T-helper 17 cell (primary cell): Measurements from ENCODE around the gene SNAP29. TPM values are rescaled to one million over a fixed set of nuclear protein-coding genes. Genes with fewer than 3 reads are reported as not detected.
"Not testable (repeated sequence)": the region's sequence is repeated elsewhere in the genome, so short reads cannot be mapped to it uniquely, and the experiment has no call there.

Source experiments
- ATAC-seq: fragments of 150-1000 bp; cut with Tn5 transposase; 2 replicates; pipeline ENCODE4 v1.10.0; 2021; ENCODE audit warnings: mild to moderate bottlenecking, moderate library complexity
- DNase-seq, 3 donors: peaks; one replicate each; pipeline versions ENCODE4 v3.0.0 to v3.0.0-alpha.2; 2020 to 2021
- H3K9me3 ChIP-seq: one replicate; pipeline ENCODE4 v1.7.0; 2013; ENCODE audit warnings: low read length, mild to moderate bottlenecking; ENCODE audit not compliant: control insufficient read depth, poor library complexity, severe bottlenecking
- H3K27ac Mint-ChIP-seq: one replicate; pipeline ENCODE4 v1.8.0; 2022; ENCODE audit warnings: mild to moderate bottlenecking, moderate library complexity, mixed read lengths
- H3K27me3 Mint-ChIP-seq: one replicate; pipeline ENCODE4 v1.8.0; 2022; ENCODE audit warnings: mixed read lengths
- H3K36me3 Mint-ChIP-seq: one replicate; pipeline ENCODE4 v1.8.0; 2022; ENCODE audit warnings: low read depth, mixed read lengths
- H3K4me1 Mint-ChIP-seq: one replicate; pipeline ENCODE4 v1.8.0; 2022; ENCODE audit warnings: mild to moderate bottlenecking, mixed read lengths
- H3K4me3 Mint-ChIP-seq: one replicate; pipeline ENCODE4 v1.8.0; 2022; ENCODE audit warnings: mild to moderate bottlenecking, moderate library complexity, mixed read lengths
- total RNA-seq, 4 donors: library from RNA in 2 of 4; stranded (reverse) in 2 of 4; gene quantifications; one replicate each; pipeline ENCODE4 v1.2.3 and lab custom pipeline; 2022 to 2026

Gene SNAP29
- total RNA-seq, 2 donors from 2014 or later = 18.9 to 25.4 TPM

DNA sequence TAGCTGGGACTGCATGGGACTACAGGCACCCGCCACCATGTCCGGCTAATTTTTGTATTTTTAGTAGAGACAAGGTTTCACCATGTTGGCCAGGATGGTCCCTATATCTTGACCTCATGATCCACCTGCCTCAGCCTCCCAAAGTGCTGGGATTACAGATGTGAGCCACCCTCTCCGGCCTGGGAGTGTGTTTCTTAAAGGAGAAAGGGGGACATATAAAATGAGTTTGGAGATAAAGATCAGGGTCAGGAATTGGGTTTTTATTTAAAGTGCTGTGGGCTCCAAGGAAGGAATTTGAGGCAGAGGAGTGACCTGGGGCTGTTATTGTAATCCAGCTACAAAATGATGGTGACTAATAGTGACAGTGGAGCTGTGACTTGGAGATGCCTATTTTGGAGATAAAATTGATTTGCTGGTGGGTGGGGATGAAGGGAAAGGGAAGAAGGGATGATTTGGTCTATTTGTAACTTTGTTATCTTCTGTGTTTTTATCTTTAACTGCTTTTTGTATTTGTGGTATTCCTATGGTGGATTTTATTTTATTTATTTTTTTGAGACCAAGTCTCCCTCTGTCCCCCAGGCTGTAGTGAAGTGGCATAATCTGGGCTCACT lies 63.4 kb downstream of the SNAP29 start:
- ATAC-seq = no peak
- Mint-ChIP-seq H3K27ac (peak overlapping the region; percentile 94), H3K4me1 (peaks cover 48% of the 10 kb centered on the region)

GRCh38 chr22:20926243-20926642 lies 67.4 kb downstream of the SNAP29 start:
- ATAC-seq = no peak
- Mint-ChIP-seq H3K27ac (peak overlapping the region; percentile 86), H3K4me3 (no peak overlapping the region), H3K27me3 (no peaks in the 10 kb centered on the region), H3K36me3 (peaks cover 6% of the 10 kb centered on the region), H3K4me1 (peaks cover 43% of the 10 kb centered on the region)
- no peak for DNase-seq
- no peaks in the 10 kb centered on the region for H3K9me3 ChIP-seq

More for the DNA sequence above, 63.4 kb downstream of the SNAP29 start:
- no peaks in the 10 kb centered on the region for H3K9me3 ChIP-seq
- no peak for DNase-seq
- Mint-ChIP-seq H3K27me3 (no peaks in the 10 kb centered on the region), H3K36me3 (peaks cover 6% of the 10 kb centered on the region), H3K4me3 (peak overlapping the region; percentile 78)

DNA sequence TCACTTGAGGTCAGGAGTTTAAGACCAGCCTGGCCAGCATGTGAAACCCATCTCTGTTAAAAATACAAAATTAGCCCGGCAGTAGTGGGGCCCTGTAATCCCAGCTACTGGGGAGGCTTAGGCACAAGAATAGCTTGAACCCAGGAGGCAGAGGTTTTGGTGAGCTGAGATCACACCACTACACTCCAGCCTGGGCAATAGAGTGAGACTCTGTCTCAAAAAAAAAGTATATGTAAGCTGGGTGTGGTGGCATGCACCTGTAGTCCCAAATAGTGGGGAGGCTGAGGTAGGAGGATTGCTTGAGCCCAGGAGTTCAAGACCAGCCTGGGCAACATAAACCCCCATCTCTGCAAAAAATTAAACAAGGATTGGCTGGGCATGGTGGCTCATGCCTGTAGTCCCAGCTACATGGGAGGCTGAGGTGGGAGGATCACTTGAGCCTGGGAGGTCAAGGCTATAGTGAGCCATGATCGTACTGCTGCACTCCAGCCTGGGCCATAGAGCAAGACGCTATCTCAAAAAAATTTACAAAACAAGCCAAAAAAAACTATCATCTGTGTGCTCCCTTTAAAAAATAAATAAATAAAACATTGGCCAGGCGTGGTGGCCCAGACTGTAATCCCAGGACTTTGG lies 69.2 kb downstream of the SNAP29 start:
- no peak for DNase-seq
- H3K4me1 Mint-ChIP-seq = peaks cover 42% of the 10 kb centered on the region
- H3K27ac Mint-ChIP-seq = peak overlapping the region; percentile 69
- H3K4me3 Mint-ChIP-seq = no peak overlapping the region
- peaks cover 6% of the 10 kb centered on the region for H3K36me3 Mint-ChIP-seq
- ATAC-seq = no peak
- no peaks in the 10 kb centered on the region for H3K27me3 Mint-ChIP-seq
- no peaks in the 10 kb centered on the region for H3K9me3 ChIP-seq

GRCh38 chr22:20928573-20928967 lies 69.8 kb downstream of the SNAP29 start:
- no peak overlapping the region for H3K4me3 Mint-ChIP-seq
- ATAC-seq (no peak), DNase-seq (no peak)
- no peaks in the 10 kb centered on the region for H3K27me3 Mint-ChIP-seq
- H3K27ac Mint-ChIP-seq = peak overlapping the region; percentile 69
- peaks cover 42% of the 10 kb centered on the region for H3K4me1 Mint-ChIP-seq
- H3K9me3 ChIP-seq = no peaks in the 10 kb centered on the region
- H3K36me3 Mint-ChIP-seq = peaks cover 6% of the 10 kb centered on the region

DNA sequence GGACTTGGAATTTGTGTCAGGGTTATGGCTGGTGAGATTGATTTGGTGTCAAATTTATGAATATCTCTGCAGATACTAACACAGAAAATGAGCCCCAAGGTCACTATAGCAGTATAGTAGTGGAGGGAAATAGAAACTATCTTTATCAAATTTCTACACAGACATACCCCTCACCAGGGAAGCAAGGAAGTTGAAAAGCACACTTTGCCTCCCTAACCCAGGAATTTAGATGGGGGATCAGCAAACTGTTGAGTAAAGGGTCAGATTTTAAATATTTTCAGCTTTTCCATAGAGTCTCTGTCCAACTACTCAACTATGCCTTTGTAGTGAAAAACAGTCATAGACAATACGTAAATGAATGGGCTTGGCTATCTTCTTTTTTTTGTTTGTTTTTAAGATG lies 71.2 kb downstream of the SNAP29 start:
- Mint-ChIP-seq H3K27me3 (no peaks in the 10 kb centered on the region), H3K4me1 (peaks cover 46% of the 10 kb centered on the region)

GRCh38 chr22:20930435-20930834 lies 71.6 kb downstream of the SNAP29 start:
- DNase-seq, ATAC-seq, H3K36me3 Mint-ChIP-seq, H3K27me3 Mint-ChIP-seq, H3K4me3 Mint-ChIP-seq, H3K9me3 ChIP-seq: not testable (repeated sequence)
- Mint-ChIP-seq H3K4me1 (peaks cover 47% of the 10 kb centered on the region), H3K27ac (peak overlapping the region; percentile 34)

More for the DNA sequence above, 71.2 kb downstream of the SNAP29 start:
- no peak for ATAC-seq
- Mint-ChIP-seq H3K36me3 (peaks cover 8% of the 10 kb centered on the region), H3K4me3 (peak overlapping the region; percentile 4), H3K27ac (peak overlapping the region; percentile 34)
- H3K9me3 ChIP-seq = no peaks in the 10 kb centered on the region
- no peak for DNase-seq

GRCh38 chr22:20931126-20931654 lies 72.4 kb downstream of the SNAP29 start:
- H3K27ac Mint-ChIP-seq = no peak overlapping the region
- H3K4me3 Mint-ChIP-seq = no peak overlapping the region

GRCh38 chr22:20933910-20934309 lies 75.1 kb downstream of the SNAP29 start:
- Mint-ChIP-seq H3K27me3 (no peaks in the 10 kb centered on the region), H3K36me3 (peaks cover 7% of the 10 kb centered on the region), H3K4me3 (no peak overlapping the region), H3K27ac (no peak overlapping the region), H3K4me1 (peaks cover 49% of the 10 kb centered on the region)
- H3K9me3 ChIP-seq = no peaks in the 10 kb centered on the region
- no peak for ATAC-seq
- no peak for DNase-seq

More at GRCh38 chr22:20931126-20931654, 72.4 kb downstream of the SNAP29 start:
- no peaks in the 10 kb centered on the region for H3K9me3 ChIP-seq
- peaks cover 5% of the 10 kb centered on the region for H3K36me3 Mint-ChIP-seq
- DNase-seq (no peak), ATAC-seq (no peak)
- H3K4me1 Mint-ChIP-seq = peaks cover 44% of the 10 kb centered on the region
- H3K27me3 Mint-ChIP-seq = no peaks in the 10 kb centered on the region

- not testable (repeated sequence) for ATAC-seq, H3K36me3 Mint-ChIP-seq, H3K9me3 ChIP-seq, DNase-seq, H3K27me3 Mint-ChIP-seq, H3K27ac Mint-ChIP-seq, H3K4me3 Mint-ChIP-seq
- H3K4me1 Mint-ChIP-seq = peaks cover 50% of the 10 kb centered on the region
Observed at GRCh38 chr22:20935049-20935448, 76.2 kb downstream of the SNAP29 start.

DNA sequence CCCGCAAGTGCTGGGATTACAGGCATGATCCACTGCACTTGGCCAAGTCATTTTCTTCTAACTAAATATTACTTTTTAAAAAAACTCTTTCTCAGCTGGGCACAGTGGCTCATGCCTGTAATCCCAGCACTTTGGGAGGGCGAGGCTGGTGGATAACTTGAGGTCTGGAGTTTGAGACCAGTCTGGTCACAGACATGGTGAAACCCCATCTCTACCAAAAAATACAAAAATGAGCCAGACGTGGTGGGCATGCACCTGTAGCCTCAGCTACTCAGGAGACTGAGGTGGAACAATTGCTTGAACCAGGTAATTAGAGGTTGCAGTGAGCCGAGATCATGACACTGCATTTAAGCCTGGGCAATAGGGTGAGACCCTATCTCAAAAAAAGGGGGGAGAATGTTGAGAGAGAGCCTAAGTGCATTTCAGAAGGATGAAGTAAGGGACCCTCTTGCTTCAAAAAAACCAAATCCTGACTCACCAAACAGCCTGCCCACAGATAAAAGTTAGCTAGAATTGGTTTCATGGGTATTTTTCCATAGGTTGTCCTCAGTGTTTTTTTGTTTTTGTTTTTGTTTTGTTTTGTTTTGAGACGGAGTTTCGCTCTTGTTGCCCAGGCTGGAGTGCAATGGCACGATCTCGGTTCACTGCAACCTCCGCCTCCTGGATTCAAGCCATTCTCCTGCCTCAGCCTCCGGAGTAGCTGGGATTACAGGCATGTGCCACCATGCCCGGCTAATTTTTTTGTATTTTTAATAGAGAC lies 77.2 kb downstream of the SNAP29 start:
- Mint-ChIP-seq H3K4me1 (peaks cover 59% of the 10 kb centered on the region), H3K36me3 (peaks cover 11% of the 10 kb centered on the region), H3K27ac (peak overlapping the region; percentile 8)
- not testable (repeated sequence) for ATAC-seq, H3K27me3 Mint-ChIP-seq, DNase-seq, H3K4me3 Mint-ChIP-seq, H3K9me3 ChIP-seq

DNA sequence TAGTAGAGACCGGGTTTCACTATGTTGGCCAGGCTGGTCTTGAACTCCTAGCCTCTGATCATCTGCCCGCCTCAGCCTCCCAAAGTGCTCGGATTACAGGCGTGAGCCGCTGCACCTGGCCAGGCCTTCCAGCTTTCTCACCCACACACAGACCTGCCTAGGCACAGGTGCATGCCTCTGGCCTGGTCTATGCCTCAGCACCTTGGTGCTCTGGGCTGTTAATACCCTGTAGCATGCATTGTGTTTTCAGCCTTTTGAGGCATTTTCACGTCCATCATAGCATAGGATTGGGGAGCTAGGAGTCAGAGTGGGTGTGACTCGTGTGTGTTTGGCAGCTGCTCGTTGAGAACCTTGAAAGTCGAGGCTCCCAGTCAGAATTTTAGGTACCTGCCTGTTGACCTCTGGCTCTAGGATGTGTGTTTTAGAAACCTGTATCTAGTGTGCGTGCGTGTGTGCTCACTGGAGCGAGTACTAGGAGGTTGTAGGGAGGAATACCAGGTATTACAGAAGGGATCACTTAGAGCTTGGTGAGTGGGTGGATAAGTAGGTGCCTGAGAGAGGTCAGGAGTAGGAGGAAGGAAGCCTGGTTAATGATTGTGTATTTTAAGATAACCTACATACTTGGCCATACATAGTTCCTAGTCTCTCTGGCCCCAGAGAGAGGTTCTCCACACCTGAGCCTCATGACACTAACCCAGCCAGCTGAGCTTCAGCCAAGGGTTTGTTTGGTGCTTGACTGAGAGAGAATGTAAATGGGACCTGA lies 78.4 kb downstream of the SNAP29 start:
- H3K27ac Mint-ChIP-seq = peak overlapping the region; percentile 43

DNA sequence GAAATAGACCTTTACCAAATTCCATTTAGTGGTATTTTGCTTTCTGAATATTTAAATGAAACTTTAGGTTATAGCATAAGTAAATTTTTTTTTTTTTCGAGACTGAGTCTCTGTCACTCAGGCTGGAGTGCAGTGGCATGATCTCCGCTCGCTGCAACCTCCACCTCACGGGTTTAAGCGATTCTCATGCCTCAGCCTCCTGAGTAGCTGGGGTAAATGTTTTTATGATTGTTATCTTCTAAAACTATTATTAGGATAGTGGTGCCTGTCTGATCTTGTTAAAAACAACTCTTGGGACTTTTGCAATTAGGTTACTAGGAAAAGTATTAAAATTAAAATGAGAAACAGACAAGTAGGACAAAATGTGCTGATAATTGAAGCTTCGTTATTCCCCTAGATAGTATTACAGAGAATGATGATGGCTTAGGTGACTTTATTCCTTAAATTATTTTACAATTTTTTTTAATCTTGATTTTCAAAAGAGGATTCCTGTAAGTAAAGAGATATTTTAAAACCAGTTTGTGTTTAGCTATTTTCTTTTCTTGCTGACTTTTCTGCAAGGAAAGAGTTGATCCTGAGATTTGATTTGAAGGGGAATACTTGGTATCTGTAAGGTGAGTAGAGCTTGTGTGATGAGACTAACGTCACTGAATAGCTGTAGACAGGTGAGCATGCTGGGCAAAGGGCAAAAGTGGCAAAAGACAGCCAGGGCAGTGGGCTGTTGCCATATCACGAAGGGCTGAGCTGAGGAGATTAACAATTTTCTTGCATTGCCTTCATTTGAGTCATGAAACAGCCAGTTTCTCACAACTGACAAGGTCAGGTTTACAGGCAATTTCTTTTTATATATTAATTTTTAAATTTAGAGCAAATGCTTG lies 79.2 kb downstream of the SNAP29 start:
- Mint-ChIP-seq H3K36me3 (peaks cover 11% of the 10 kb centered on the region), H3K4me1 (peaks cover 63% of the 10 kb centered on the region), H3K4me3 (peak overlapping the region; percentile 55), H3K27me3 (no peaks in the 10 kb centered on the region), H3K27ac (peak overlapping the region; percentile 43)
- DNase-seq = no peak
- no peaks in the 10 kb centered on the region for H3K9me3 ChIP-seq
- no peak for ATAC-seq

More for the DNA sequence above, 78.4 kb downstream of the SNAP29 start:
- Mint-ChIP-seq H3K4me3 (peak overlapping the region; percentile 55), H3K36me3 (peaks cover 11% of the 10 kb centered on the region), H3K4me1 (peaks cover 61% of the 10 kb centered on the region), H3K27me3 (no peaks in the 10 kb centered on the region)
- DNase-seq (no peak), ATAC-seq (no peak)
- H3K9me3 ChIP-seq = no peaks in the 10 kb centered on the region
